Measurements from ENCODE around the gene DLG2.

The DLG2 gene

DNA sequence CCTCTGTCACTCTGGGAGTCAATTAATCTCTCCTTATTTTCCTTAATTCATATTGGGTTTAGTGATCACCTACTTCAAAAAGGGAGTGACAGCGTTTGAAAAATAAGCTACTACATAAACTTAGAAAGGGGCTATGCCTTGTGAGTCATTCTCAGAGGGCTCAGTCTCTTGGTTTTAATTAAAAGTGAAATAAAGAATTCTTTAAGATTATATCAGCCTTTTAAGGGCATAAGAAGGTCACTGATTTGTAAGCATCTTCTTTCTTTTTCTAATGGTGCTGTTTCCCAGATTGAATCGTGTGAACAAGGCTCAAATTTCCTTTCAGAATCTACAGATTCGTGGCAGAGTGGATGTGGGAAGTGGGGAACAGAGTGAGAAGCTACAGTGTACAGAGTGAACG, 1704.8 kb downstream of the DLG2 start:
- DNase-seq (ENCODE audit: low spot score): no peak

DNA sequence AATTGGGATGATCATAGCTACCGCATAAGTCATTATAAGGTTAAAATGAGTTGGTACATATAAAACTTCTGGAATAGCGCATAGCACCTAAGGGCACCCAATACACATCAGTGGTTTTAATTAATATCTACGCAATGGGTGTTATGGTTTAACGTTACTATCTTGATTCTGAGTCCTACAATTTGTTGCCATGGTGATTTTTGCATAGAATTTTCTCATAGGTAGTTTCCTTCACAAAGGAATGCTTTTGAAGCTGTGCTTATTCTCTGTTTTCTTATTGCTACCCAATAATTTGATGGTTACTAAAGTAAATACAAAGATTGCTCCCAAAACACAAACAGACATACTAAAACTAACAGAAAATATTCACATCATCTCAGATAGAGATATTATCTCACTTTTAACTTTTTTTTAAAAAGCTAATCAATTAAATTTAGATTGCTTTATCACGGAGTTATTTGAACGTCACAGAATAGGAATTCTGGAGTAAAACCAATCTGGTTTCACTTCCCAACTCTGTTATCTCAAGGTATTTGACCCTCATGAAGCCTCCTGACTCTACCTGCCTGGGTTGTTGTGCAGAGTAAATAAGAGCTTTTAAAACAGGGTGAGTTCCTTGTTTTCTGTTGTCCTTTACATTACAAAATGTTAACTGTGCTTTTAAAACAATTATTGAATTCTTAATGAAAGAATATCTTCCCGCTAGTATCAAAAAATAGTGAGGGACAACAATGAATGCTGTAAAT, 1705.5 kb downstream of the DLG2 start:
- no peak for DNase-seq (ENCODE audit: low spot score)

DNA sequence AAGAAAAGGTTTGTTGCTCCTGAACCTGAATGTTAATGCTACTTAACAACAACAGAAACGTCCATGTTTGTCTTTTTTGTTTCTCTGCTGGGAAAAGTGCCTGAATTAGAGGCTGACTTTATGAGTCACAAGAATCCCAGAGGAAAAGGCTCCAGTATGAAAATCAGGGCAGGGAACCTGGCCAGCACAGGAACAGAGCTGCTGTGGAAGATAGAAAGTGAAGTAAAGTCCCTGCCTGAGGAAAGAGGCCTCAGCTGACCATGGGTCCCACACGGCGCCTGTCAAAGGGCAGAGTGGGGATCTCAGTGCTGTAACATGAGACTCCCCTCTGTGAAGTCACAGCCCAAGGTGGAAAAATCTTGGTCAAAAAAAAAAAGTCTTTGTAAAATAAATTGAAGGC, 1708.7 kb downstream of the DLG2 start:
- DNase-seq (ENCODE audit: low spot score): no peak

DNA sequence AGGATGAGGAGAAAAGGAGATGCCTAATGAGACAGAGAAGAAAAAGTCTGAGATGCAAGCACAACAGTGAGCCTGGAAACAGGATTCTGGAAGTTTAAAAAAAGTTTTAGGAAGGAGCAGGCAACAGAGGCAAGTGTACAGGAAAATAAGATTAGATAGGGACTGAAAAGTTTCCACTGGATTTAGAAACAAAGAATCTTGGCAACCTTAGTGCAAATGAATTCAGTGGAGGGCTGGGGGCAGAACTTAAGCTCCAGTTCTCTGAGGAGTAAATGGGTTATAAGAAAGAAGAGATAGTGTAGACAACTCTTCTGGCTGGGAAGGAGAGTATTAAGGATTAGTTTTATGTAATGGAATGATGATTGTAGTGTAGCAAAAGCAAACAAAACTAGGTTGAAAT, 1712.1 kb downstream of the DLG2 start:
- no peak for DNase-seq (ENCODE audit: low spot score)

DNA sequence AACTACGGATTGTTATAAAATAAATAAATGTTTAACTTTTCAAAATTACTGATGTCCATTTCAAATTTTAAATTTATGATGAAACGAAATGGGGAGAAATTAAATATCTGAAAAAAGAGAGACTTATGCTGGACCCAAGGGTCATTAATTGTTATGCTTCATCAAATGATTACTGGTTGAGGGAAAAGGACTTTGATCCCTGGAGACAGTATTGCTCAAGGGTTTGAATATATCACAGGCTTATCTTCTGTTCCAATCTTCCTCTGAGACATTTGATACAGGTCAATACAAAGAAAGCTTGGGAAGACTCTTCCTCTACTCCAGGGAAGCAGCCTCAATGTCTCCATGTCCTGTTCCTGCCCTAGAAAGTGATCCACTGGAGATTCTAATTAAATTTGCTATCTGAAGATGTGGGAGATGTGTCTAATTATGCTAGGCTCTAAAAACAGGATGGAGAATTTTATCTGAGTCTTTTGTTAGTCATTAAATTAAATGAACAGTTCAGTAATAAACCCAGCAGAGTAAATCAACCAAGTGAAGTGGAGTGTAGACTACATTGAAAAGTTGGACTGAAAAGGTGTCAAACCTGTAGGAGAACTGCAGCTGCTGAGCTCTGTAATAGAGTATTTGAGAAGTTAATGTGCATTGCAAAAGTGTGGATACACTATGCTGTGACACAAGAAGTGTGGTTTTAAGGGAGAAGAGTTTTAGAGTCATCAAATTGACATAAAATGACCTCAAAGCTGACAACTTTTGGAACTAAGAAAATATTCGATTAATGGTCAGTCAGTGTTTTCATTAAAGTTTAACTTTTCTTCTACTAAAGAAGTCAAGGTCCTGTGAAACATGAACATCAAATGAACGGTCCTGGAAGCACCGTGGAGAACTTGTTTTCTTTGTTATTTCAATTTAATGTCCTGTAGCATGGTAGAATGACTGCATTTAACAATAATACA, 1717.3 kb downstream of the DLG2 start:
- DNase-seq (ENCODE audit: low spot score): no peak

DNA sequence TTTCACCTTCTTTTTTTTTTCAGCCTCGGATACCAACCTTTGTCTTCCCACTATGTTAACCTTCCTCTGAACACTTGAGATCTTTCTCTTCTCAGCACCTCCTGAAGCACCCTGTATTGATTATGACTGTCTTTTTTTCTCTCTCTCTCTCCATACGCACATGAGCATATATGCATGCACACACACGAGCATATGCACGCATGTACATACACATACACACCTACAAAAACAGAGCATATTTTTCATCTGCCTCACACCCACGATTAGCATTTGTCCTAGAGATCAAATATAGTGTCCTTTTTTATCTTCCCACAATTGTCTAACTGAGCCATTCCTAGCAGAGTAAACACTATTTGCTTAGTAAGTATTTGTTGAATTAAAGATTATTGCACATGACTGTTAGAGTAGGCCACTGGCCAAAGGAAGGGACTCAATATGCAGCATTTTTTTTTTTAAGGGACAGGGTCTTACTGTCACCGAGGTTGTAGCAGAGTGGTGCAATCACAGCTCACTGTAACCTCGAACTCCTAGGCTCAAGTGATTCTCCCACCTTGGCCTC, 1718.8 kb downstream of the DLG2 start:
- DNase-seq (ENCODE audit: low spot score): no peak

DNA sequence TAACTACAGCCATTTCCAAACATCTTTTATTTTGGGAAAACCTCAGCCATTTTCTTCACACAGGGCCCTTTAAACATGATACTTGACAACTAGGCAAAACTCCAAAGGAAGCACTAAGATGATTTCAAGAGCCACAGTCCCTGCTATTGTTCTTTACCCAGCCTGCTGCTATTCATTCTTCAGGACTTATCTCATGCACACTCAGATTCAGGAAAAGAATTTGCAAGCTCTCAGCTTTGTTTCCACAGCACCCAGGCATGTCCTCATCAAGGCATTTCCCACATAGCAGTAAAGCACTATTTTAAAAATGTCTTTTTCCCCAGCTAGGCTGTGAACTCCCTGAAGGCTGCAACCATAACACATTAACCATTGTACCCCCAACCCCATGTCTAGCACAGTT, 1731.6 kb downstream of the DLG2 start:
- peak; percentile 14 for DNase-seq (ENCODE audit: low spot score)

DNA sequence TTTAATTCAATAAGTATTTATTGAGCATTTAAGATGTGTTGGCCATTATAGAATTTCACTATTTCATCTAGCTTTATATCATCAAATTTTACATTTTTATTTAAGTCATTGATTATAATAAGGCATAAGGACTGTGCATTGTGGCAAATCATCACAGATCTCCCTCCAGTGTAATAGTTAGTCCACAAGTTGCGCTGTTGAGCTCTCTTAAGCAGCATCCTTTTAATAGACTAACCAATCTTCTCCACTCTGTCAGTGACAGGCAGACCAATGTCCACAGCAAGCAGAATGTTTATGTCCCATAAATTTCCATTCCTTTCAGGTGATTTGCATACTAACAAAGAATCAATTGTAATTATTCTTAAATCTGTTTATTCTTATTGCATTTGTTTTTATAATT, 1745.7 kb downstream of the DLG2 start:
- no peak for DNase-seq (ENCODE audit: low spot score)

DNA sequence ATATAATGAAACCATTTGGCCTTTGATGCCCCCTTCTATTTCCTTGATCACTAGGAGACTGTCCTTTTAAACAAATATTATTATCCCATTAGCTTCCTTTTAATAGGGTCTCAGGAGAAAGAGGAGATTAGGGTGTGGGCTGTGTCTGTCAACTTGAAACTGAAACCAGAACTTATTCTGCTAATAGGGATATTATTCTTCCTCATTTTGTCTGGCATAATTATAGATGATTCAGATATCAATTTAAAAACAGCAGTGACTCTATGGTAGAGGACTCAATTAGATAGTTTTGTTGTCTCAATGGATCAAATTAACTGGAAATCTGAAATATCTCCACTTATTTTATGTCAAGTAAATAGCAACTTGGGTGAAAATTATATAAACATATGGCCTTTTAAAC, 1756.1 kb downstream of the DLG2 start:
- no peak for DNase-seq (ENCODE audit: low spot score)

DNA sequence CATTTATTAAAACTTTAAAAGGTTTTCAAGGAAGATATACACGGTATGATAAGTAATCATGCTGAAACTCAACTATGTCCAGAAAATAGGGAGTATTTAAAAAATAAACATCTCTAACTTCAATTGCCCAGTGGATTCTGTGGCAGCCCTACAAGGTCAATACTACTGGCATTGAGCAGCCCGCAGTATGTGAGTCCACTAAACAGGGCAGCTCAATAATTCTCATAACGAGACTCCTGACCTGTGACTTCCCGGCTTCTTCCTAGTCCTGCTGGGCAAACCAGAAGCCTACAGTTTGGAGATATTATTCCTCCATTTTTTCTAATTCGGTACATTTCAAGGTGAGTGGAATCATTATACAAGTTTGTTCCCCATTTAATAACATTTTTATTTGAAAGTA, 1760.5 kb downstream of the DLG2 start:
- no peak for DNase-seq (ENCODE audit: low spot score)

DNA sequence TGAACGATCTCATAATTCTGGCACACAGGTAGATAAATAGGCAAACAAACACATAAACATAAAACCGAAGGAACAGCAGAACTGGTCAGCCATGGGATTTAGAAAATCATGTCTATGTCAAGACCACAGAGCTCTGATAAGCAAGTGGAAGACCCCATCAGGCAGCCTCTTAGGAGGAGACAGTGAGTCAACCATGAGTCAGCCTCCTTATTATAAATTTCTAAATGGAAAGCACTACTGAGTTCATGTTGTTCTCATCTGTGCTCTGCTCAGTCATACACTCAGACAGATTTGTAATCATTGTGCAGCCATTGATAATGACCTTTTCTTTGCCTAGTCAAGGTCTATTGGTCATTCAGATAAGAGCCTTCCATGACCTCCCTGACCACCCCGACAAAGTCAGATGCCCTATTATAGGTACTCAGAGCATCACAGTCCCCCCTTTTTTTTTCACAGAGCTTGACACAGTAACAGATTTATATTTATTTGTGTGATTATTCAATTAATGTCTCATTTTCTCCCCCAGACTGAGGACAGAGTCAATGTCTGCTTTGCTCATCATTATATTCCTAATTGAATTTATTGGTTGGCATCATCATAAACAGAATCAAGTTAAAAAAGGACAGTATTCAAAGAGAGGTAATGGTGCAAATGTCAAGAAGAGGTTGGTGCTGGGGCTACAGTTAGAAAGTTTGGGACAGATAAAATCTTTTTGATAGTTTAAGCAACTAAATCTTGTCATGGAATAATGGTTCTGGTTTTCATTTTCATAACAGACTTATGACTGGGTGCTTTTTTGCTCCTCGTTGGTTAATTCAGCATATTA, 1761.3 kb downstream of the DLG2 start:
- DNase-seq (ENCODE audit: low spot score): no peak

DNA sequence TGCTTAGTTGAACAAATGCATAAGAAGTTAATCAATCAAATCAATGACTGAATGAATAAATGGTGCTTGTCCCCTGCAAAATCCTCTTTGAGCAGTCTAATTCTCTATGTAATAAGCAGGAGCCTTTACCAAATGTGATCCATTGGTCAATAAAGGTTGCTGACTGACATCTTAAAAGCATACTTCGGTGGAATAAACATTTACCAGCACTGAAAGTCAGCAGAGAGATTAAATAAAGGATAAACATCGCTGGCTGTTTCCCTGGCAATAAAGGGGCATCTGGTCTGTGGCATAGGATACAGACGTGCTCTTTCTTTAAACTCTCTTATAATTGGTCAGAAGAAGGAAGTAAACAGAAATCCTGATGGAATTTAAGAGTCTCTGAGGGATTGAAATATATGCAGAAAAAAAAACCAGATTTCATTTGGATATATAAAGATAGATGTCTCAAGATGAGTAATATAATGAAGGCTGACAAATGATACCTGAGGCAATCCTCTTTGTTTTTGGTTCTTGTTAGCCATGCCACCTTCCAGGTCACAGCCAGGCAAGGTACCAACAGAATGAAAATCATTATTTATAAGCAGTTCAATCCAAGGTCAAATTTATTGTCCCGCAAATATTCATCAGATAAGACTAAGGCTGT, 1762.6 kb downstream of the DLG2 start:
- DNase-seq (ENCODE audit: low spot score): no peak

DNA sequence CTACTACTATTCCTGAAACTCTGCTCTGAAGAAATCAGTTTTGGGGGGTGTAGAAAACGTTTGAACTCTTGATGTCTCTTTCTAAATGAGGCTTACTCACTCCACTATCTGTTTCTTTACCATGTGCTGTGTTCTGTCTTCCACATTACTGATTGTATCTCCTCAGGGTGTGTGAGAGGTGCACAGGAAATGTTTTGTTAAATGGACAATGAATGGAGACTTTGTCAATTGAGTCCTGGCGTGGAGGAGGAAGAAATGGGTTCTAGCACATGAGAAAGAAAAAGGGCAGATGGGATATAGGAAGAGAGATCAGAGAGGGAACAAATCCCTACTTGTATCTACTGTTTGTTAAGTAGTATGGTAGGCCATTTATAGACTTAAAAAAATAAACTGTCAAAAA, 1763.9 kb downstream of the DLG2 start:
- no peak for DNase-seq (ENCODE audit: low spot score)

DNA sequence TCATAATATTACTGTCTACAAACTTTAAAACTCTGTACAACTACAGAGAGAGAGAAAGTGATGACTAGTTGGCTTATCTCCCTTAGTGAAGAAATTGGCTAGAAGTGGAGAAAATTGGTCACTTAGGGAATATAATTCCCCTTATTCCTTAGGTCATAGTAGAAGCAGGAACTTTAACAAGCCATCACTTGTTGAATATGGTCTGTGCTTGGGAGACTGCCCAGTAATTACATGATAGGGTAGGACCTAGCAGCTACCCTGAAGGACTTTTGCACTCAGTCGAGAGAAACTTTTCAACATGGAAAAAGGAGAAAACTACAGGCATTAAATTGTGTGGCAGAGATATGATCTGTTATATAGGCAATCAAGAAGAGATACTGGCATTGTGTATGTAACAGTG, 1764.5 kb downstream of the DLG2 start:
- DNase-seq (ENCODE audit: low spot score): no peak

DNA sequence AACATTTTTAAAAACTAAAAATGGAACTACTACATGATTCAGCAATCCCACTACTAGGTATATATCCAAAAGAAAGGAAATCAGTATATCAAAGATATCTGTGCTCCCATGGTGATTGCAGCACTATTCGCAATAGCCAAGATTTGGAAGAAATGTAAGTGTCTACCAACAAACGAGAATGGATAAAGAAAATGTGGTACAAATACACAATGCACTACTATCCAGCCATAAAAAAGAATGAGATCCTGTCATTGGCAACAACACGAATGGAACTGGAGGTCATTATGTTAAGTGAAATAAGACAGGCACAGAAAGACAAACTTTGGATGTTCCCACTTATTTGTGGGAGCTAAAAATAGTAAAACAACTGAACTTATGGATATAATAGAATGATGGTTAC, 1765.1 kb downstream of the DLG2 start:
- no peak for DNase-seq (ENCODE audit: low spot score)

DNA sequence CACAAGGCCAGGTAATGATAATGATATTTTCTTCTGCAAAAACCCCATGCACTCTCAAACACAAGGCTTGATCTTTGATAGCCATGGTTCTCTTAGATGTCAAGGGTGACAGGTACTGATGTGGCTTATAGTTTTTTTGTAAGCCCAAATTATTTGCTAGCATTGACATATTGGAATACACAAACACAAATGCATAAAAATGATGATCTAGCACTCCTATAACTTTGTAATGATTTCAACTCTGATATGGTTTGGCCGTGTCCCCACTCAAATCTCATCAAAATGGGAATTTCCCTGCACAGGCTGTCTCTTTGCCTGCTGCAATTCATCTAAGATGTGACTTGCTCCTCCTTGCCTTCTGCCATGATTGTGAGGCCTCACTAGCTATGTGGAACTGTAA, 1768.5 kb downstream of the DLG2 start:
- no peak for DNase-seq (ENCODE audit: low spot score)

DNA sequence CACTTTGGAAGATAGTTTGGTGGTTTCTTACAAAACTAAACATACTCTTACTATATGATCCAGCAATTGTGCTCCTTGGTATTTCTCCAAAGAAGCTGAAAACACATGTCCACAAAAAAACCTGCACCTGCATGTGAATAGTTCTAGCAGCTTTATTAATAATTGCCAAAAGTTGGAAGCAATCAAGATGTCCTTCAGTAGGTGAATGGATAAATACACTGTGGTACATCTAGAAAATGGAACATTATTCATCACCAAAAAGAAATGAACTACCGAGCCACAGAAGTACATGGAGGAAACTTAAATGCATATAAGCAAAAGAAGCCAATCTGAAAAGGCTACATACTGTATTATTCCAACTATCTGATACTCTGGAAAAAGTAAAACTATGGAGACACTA, 1771.9 kb downstream of the DLG2 start:
- no peak for DNase-seq (ENCODE audit: low spot score)

DNA sequence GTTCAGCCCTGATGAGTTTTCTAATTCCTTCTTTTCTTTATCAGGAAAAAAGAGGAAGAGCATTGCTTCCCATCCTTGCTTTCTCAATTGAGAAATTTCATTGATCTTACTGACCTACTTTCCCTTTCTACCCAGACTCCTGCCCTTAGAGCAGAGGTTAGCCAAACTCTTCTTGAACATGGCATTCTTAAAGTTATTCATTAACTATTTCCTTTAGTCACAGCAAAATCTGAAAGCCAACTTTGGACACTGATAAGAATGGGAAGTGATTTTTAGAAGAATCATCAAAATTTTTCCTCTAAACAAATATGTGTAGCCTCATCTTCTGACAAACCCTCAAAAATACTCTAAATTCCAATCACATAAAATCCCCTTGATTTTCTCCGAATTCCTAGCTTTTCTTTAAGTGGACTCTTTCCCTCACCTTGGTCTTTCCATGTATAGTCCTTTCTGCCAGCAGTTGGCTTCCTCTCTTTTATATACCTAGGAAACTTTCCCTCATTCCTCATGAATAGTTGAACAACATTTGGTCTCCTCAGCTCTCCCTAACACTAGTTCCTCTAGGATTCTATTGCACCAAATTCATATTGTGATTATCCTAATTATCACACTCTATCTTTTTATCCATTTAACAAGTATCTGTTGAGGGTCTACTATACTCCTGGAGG, 1774.2 kb downstream of the DLG2 start:
- DNase-seq (ENCODE audit: low spot score): no peak

DNA sequence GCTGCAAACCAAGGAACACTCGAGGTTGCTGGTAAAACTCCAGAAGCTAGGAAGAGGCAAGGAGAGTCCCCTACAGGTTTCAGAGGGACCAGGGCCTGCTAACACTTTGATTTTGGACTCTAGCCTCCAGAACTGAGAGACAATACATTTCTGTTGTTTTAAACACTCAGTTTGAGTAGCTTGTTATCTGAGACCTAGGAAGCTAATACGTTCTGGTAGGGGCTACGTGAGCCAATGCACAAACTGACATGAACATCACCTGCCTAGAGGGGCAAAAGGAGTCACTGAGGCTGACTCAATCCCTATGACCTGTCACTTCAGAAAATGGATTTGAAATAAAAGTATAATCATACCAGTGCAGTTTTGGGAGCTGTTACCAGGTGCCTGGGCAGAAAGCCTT, 1775.1 kb downstream of the DLG2 start:
- DNase-seq (ENCODE audit: low spot score): no peak

DNA sequence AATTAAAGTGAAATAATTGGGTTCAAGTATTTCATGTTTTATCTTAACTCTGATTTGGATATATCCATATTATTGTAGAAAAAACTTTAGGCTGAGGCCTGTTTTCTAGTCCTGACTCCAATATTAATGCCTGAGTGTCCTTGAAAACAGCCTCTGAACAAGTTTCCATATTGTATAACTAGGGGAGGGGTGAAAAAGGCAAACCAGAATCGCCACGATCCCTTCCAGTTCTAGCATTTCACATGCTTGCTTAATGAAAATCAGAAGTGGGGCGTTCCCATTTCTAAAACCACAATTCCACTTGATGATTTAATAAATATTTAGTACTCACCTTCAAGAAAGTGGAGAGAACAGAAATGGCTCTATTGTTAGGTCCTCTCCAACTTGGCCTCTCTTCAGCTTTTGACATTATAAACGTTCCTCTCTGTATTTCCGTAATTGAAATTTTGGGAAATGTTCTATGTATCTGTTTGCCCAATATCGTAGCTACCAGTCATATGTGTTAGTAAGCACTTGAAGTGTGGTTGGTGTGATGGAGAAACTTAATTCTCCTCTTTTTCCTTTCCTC, 1779.6 kb downstream of the DLG2 start:
- DNase-seq (ENCODE audit: low spot score): no peak

DNA sequence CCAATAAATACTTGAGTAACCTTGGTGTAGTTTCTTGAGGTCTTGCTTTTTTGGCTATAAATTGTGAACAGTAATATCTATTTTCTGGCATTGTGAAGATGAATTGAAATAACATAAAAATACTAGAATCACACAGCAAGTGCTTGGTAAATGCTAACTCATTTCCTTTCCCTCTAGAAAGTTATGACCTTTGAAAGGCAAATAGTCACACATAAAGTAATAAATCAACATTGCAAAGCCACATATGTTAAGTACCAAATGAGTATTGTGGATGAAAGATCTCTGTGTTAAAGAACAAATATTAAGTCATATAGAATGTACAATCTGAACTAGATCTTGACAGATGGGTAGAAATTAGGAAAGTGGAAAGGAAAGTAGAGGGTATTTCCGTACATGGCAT, 1781.3 kb downstream of the DLG2 start:
- DNase-seq (ENCODE audit: low spot score): no peak
